HUES48 (cell line): Measurements from ENCODE around the gene SLC4A4.
"Not testable (repeated sequence)": the region's sequence is repeated elsewhere in the genome, so short reads cannot be mapped to it uniquely, and the experiment has no call there.

Experiments used
- H3K27ac ChIP-seq: one replicate; pipeline ENCODE4 v1.7.0; 2013; ENCODE audit warnings: low read depth, low read length, inconsistent platforms
- H3K27me3 ChIP-seq: 2 replicates; pipeline ENCODE4 v1.6.1; 2013; ENCODE audit warnings: mild to moderate bottlenecking, low read length; ENCODE audit not compliant: control insufficient read depth, insufficient read depth
- H3K36me3 ChIP-seq: 2 replicates; pipeline ENCODE4 v1.6.1; 2013; ENCODE audit warnings: low read length; ENCODE audit not compliant: control insufficient read depth, insufficient read depth
- H3K4me1 ChIP-seq: 2 replicates; pipeline ENCODE4 v1.6.1; 2013; ENCODE audit warnings: mild to moderate bottlenecking, low read length; ENCODE audit not compliant: control insufficient read depth, insufficient read depth
- H3K4me3 ChIP-seq: 2 replicates; pipeline ENCODE4 v1.5.1; 2013; ENCODE audit warnings: mild to moderate bottlenecking, low read depth, low read length
- H3K9ac ChIP-seq: 2 replicates; pipeline ENCODE4 v1.6.1; 2013; ENCODE audit warnings: mild to moderate bottlenecking, low read depth, low read length, moderate library complexity
- H3K9me3 ChIP-seq: 2 replicates; pipeline ENCODE4 v1.6.1; 2013; ENCODE audit warnings: low read length; ENCODE audit not compliant: control insufficient read depth, insufficient read depth

The SLC4A4 gene

DNA sequence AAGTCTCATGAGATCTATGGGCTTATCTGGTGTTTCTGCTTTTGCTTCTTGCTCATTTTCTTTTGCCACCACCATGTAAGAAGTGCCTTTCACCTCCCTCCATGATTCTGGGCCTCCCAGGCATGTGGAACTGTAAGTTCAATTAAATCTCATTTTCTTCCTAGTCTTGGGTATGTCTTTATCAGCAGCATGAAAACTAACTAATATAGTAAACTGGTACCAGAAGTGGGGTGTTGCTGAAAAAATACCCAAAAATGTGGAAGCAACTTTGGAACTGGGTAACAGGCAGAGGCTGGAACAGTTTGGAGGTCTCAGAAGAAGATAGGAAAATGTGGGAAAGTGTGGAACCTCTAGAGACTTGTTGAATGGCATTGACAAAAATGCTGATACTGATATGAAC, 70.1 kb downstream of the SLC4A4 start:
- H3K36me3 ChIP-seq, H3K27ac ChIP-seq, H3K9me3 ChIP-seq, H3K4me1 ChIP-seq, H3K27me3 ChIP-seq, H3K9ac ChIP-seq, H3K4me3 ChIP-seq: not testable (repeated sequence)

DNA sequence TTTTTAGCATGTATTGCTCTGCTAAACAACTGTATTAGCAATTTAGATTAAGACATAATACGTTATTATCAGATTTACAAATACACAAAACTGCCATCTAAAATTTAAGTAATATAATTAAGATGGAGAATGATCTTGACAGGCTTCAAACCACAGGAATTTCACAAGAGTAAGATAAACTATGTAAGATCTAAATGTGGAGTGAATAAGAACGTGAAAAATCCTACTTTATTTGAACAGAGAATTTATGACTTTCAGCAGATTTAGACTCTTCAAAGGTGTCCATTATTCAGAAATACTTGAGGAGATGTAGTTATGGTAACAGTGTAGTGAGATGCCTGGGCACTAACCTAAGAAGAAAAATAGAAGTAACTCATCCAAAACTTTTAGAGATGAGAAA, 73.2 kb downstream of the SLC4A4 start:
- Histone ChIP-seq H3K9ac (no peak overlapping the region), H3K27me3 (no peaks in the 10 kb centered on the region), H3K36me3 (no peaks in the 10 kb centered on the region), H3K4me1 (no peaks in the 10 kb centered on the region), H3K27ac (no peak overlapping the region), H3K4me3 (no peak overlapping the region), H3K9me3 (peaks cover 4% of the 10 kb centered on the region; the same call in 1 of the 2 replicates)

DNA sequence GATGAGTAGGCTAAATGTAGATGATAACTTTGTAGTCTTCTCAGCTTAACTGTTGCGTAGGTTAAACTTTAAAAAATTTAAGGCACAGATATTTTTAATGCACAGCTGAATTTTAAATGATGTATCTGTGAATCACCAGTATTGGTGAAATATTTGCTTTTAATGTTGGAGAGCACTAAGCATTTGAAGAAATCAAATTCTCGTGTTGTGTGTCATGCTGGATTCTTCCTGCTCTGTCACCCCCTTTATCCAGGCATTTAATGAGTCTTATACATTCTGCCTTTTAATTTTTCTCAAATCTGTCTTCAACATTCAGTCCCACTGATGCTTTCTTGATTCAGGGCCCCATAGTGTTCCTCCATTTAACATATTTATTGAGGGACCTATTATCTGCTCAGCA, 76.7 kb downstream of the SLC4A4 start:
- no peaks in the 10 kb centered on the region for H3K36me3 ChIP-seq
- H3K9ac ChIP-seq, result no peak overlapping the region
- no peak overlapping the region for H3K27ac ChIP-seq
- no peaks in the 10 kb centered on the region for H3K27me3 ChIP-seq
- no peaks in the 10 kb centered on the region for H3K4me1 ChIP-seq
- H3K4me3 ChIP-seq, result no peak overlapping the region
- H3K9me3 ChIP-seq, result peaks cover 10% of the 10 kb centered on the region

DNA sequence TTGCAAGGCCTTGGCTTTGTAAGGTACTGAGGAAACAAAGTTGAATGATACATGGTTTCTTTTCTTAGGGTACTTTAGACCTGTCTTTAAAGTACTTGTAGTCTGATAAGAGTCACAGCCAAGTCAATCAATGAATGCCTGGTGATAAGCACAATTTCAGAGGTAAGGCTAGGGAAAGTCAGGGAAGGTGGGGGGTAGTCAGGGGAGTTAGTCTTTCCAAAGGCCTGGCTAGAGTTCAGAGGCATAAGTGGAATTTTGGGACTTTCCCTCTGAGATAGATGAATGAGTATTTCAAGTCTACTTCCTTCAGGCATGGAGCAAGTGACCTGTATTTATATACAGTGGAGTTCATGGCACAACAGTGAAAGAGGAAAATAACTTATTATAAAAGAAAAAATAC, 78.3 kb downstream of the SLC4A4 start:
- Histone ChIP-seq H3K36me3 (no peaks in the 10 kb centered on the region), H3K27ac (no peak overlapping the region), H3K4me1 (no peaks in the 10 kb centered on the region), H3K9me3 (peaks cover 10% of the 10 kb centered on the region), H3K27me3 (no peaks in the 10 kb centered on the region), H3K4me3 (no peak overlapping the region), H3K9ac (no peak overlapping the region)

DNA sequence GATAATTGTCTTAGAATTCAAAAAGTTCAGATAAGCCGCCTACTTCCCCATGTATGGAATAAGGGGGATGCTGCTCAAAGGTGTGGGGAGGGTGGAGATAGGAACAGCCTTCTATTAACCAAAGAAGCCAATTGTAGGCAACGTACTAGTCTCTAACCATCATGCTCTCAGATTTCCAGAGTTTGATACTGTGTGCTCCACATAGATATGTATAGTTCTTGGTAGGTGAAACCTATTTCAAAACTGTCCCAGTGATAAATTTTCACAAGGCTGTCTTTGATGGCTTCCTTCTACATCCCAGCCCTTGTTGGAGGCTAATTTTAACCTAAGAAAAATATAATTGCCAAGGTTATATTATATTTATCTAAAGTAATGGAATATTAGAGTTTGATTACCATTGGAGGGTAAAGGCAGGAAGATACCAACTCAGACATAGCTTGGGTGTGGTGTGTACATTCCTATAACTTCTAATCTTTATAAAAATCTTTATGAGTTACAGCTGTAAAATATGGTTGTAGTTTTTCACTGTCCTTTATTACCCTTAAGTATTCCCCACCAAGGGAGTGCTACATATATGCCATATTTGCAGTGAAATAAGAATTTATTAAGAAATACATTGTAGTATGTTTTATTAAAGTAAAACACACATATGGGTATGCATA, 87.7 kb downstream of the SLC4A4 start:
- no peak overlapping the region for H3K9ac ChIP-seq
- no peak overlapping the region for H3K27ac ChIP-seq
- no peak overlapping the region for H3K4me3 ChIP-seq
- no peaks in the 10 kb centered on the region for H3K36me3 ChIP-seq
- no peaks in the 10 kb centered on the region for H3K4me1 ChIP-seq
- H3K9me3 ChIP-seq, result no peaks in the 10 kb centered on the region
- no peaks in the 10 kb centered on the region for H3K27me3 ChIP-seq

DNA sequence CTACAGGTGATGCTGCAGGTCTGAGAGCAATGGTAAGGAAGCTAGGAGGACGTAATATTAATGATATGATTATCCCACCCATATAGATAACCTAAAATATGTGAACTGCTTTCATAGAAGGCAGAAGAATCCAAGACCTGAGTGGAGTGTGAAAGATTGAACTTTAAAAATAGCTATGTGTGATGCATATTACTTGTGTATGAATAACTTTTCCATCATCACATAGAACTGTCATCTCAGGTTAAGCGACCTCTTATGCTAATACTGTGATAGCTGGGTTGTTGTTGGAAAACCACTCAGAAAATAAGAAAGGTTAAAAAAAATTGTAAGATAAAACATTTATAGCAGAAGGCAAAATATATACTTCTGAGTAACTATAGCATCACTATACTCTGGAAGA, 90.3 kb downstream of the SLC4A4 start:
- no peak overlapping the region for H3K9ac ChIP-seq
- no peaks in the 10 kb centered on the region for H3K36me3 ChIP-seq
- H3K9me3 ChIP-seq, result no peaks in the 10 kb centered on the region
- no peaks in the 10 kb centered on the region for H3K27me3 ChIP-seq
- H3K4me3 ChIP-seq, result no peak overlapping the region
- H3K27ac ChIP-seq, result no peak overlapping the region
- no peaks in the 10 kb centered on the region for H3K4me1 ChIP-seq

DNA sequence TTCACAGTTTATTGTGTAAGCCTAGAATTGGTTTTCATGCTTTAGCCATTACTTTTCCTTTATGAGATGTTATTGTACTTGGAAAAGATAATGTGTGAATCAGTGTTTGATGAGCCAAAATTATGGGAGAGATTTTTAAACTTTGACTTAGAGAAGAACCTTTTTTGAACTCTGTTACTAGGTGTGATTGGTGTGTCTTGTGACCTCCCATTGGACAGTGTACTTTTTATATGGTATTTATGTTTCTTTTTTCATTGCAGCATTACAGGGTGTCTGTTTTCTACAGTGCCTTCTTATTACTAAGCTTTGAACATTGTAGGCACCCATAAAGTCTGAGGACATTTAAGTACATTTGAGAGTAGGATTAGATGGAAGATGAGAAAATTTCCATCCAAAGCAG, 91.1 kb downstream of the SLC4A4 start:
- Histone ChIP-seq H3K4me3 (no peak overlapping the region), H3K27me3 (no peaks in the 10 kb centered on the region), H3K9ac (no peak overlapping the region), H3K27ac (no peak overlapping the region), H3K9me3 (no peaks in the 10 kb centered on the region), H3K36me3 (no peaks in the 10 kb centered on the region), H3K4me1 (no peaks in the 10 kb centered on the region)

DNA sequence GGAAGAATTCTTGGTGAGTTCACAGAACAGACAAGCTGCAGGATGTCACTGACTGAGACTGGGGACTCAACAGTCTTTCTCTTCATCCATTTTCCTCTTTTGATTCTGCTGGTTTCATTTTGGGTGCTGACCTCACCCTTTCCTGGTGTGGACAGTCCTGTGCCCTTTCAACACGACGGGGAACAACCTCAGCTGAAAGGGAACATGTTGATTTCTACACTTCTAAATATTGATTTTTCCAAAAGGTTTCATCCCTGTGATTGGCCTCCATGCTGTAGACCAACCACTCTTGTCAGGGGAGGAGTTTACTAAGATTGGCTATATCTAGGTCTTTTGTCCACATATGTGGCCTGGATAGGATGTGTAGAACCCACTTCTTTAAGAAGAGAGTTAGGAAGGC, 91.8 kb downstream of the SLC4A4 start:
- Histone ChIP-seq H3K4me3 (no peak overlapping the region), H3K9me3 (no peaks in the 10 kb centered on the region), H3K27me3 (no peaks in the 10 kb centered on the region), H3K27ac (no peak overlapping the region), H3K36me3 (no peaks in the 10 kb centered on the region), H3K9ac (no peak overlapping the region), H3K4me1 (no peaks in the 10 kb centered on the region)

DNA sequence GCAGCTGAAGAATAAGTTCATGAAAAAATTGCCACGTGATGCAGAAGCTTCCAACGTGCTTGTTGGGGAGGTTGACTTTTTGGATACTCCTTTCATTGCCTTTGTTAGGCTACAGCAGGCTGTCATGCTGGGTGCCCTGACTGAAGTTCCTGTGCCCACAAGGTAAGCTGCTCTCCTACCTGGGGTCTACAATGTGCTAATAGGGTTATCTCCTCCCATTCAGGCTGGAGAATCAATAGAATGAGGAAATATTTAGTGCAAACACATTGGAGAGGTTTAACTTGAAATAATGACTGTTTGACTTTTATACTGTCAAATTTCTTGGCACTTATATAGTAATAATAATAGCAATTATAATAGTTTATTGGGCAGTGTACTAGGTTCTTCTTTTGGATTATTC, 101.8 kb downstream of the SLC4A4 start:
- Histone ChIP-seq H3K27ac (no peak overlapping the region), H3K27me3 (no peaks in the 10 kb centered on the region), H3K4me1 (no peaks in the 10 kb centered on the region), H3K36me3 (no peaks in the 10 kb centered on the region), H3K9me3 (no peaks in the 10 kb centered on the region), H3K9ac (no peak overlapping the region), H3K4me3 (no peak overlapping the region)

DNA sequence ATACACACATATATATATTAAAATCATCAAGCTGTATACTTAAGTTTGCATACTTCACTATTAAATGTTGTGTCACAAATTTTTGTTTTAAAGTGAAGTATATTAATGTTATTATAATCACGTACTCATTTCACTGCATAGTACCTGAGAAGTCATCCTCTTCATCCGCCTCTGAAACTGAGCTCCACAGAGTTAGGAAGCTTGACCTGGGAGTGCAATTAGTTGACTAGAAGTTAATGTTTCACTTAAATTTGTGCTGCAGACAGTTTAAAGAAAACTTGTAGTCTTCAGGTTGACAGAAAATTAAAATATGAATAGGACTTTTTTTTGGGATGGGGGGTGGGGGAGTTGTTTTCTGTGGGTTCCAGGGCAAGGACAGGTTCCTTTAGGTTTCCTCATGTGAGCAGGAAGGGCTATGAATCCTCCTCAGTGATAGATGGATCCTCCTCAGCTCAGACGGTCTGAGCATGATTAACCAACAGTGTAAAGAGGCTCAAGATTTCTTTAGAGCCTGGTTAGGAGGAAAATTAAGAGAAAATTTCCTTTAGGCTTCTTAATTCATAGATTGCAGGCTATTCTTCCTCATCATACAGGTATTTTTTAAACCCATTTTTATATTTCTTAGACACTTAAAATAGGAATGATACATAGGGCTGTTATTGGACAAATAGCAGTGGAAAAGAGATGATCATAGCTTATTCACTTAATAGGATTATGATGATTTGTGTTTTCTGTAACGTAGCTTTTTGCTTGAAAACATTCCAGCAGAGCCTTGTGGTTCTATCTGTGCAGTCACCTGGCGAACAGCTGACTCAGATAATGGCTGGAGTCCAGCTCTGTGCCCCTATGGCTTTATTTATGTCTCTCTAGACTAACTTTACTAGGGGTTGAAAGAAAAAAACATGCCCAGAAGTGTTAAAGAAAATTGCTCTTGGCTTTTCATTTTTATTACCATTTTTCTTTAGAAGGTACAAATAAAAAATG, 102.7 kb downstream of the SLC4A4 start:
- no peak overlapping the region for H3K9ac ChIP-seq
- no peak overlapping the region for H3K27ac ChIP-seq
- no peaks in the 10 kb centered on the region for H3K27me3 ChIP-seq
- H3K36me3 ChIP-seq, result no peaks in the 10 kb centered on the region
- no peaks in the 10 kb centered on the region for H3K4me1 ChIP-seq
- no peak overlapping the region for H3K4me3 ChIP-seq
- no peaks in the 10 kb centered on the region for H3K9me3 ChIP-seq

DNA sequence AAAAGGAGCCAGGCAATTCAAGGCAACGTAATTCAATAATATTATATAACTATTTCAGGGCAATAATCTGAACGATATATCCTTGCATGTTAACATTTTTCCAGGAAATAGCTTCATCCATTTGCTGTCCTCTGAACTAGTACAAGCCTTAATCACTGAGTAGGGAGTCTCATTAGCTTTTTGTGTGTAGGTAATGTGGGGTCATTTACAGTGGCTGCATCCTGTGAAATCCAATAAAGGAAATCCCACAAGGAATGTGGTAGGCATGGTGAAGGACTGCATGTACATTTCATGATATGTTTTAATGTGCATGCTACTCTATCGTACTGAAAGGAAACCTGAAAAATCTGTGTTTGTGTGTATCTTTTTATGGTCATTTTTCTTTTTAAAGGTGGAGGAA, 103.5 kb downstream of the SLC4A4 start:
- H3K27me3 ChIP-seq, result no peaks in the 10 kb centered on the region
- H3K36me3 ChIP-seq, result no peaks in the 10 kb centered on the region
- no peaks in the 10 kb centered on the region for H3K9me3 ChIP-seq
- H3K9ac ChIP-seq, result no peak overlapping the region
- no peak overlapping the region for H3K4me3 ChIP-seq
- no peak overlapping the region for H3K27ac ChIP-seq
- no peaks in the 10 kb centered on the region for H3K4me1 ChIP-seq
